Testis (tissue), 2 donors: Measurements from ENCODE around the gene EPB41.

Source experiments
- POLR2A ChIP-seq: fragments of 450-650 bp; IDR thresholded peaks from one replicate; pipeline ENCODE4 v1.6.1; 2017; ENCODE audit warnings: antibody characterized with exemption, mild to moderate bottlenecking, moderate library complexity
- TF ChIP-seq, protein P1 (sequence below), 3 experiments: fragments of 450-650 bp in 2 of 3; fragments of 200-600 bp in 1 of 3; sonication (generic) in 1 of 3; IDR thresholded peaks; one replicate each; pipeline ENCODE4 v1.5.1; 2016 to 2019; ENCODE audit warnings: antibody characterized with exemption in 3 of 3, mild to moderate bottlenecking in 2 of 3, moderate library complexity in 1 of 3

DNA sequence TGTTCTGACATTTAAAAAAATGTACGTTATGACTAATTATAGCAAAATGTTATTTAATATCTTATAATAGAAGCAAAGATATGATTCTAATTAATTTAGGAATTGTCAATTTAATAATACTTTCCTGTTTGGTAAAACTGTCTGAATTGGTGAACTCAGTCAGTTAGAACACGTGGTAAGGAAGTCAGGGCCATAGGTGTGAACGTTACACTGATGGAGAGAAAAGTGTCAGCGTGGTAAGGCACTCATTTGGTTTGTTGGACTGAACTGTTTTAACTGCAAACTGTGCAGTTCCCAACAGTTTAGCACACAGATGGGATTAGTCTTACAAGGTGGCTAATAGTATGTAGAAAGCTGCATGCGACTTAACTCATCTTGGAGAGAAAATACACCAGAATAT lies 102.9 kb downstream of the EPB41 start:
- TF ChIP-seq, protein P1, sequence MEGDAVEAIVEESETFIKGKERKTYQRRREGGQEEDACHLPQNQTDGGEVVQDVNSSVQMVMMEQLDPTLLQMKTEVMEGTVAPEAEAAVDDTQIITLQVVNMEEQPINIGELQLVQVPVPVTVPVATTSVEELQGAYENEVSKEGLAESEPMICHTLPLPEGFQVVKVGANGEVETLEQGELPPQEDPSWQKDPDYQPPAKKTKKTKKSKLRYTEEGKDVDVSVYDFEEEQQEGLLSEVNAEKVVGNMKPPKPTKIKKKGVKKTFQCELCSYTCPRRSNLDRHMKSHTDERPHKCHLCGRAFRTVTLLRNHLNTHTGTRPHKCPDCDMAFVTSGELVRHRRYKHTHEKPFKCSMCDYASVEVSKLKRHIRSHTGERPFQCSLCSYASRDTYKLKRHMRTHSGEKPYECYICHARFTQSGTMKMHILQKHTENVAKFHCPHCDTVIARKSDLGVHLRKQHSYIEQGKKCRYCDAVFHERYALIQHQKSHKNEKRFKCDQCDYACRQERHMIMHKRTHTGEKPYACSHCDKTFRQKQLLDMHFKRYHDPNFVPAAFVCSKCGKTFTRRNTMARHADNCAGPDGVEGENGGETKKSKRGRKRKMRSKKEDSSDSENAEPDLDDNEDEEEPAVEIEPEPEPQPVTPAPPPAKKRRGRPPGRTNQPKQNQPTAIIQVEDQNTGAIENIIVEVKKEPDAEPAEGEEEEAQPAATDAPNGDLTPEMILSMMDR (IDR thresholded peaks at IDR 0.05): no peak
- no peak for TF ChIP-seq POLR2A
